ENCODE data around the gene CRB3. TPM values are rescaled to one million over a fixed set of nuclear protein-coding genes. Genes with fewer than 3 reads are reported as not detected.

CRB3 gene
- total RNA-seq, 1 donor from 2014 or later: not detected

- H3K36me3 ChIP-seq: peaks cover 77% of the 10 kb centered on the region
- peaks cover 33% of the 10 kb centered on the region for H3K4me1 ChIP-seq
- DNase-seq: no peak
- intact Hi-C loops (cut with micrococcal nuclease): no loop called here
- no peak overlapping the region for H3K4me3 ChIP-seq
- no peak overlapping the region for H3K27ac ChIP-seq (replicated peaks)
- no peaks in the 10 kb centered on the region for H3K27me3 ChIP-seq (ENCODE audit: low read depth)
- peak; percentile 56 for TF ChIP-seq CTCF (IDR thresholded peaks at IDR 0.05; ENCODE audit: borderline replicate concordance)
- H3K9me3 ChIP-seq (replicated peaks): no peaks in the 10 kb centered on the region
These were observed 46.1 kb upstream of the CRB3 start for GRCh38 chr19:6417713-6418561.

- intact Hi-C loops (cut with micrococcal nuclease): no loop called here
- H3K27ac ChIP-seq (replicated peaks): no peak overlapping the region
- no peak for TF ChIP-seq CTCF (IDR thresholded peaks at IDR 0.05; ENCODE audit: borderline replicate concordance)
- H3K4me1 ChIP-seq: peaks cover 35% of the 10 kb centered on the region
- H3K4me3 ChIP-seq: no peak overlapping the region
- no peaks in the 10 kb centered on the region for H3K27me3 ChIP-seq (ENCODE audit: low read depth)
- H3K36me3 ChIP-seq: peaks cover 77% of the 10 kb centered on the region
- no peak for DNase-seq
- no peaks in the 10 kb centered on the region for H3K9me3 ChIP-seq (replicated peaks)
These were observed 45.5 kb upstream of the CRB3 start for GRCh38 chr19:6418562-6418932.

- peaks cover 53% of the 10 kb centered on the region for H3K36me3 ChIP-seq
- peaks cover 41% of the 10 kb centered on the region for H3K4me1 ChIP-seq
- TF ChIP-seq CTCF (IDR thresholded peaks at IDR 0.05; ENCODE audit: borderline replicate concordance): no peak
- intact Hi-C loops (cut with micrococcal nuclease): no loop called here
- no peaks in the 10 kb centered on the region for H3K27me3 ChIP-seq (ENCODE audit: low read depth)
- H3K9me3 ChIP-seq (replicated peaks): no peaks in the 10 kb centered on the region
- no peak for DNase-seq
- no peak overlapping the region for H3K27ac ChIP-seq (replicated peaks)
- no peak overlapping the region for H3K4me3 ChIP-seq
These were observed 42.7 kb upstream of the CRB3 start for GRCh38 chr19:6421075-6422014.

GRCh38 chr19:6423499-6424194, 40.4 kb upstream of the CRB3 start:
- Histone ChIP-seq H3K27ac (replicated peaks) (peak overlapping the region; percentile 75), H3K4me1 (peaks cover 41% of the 10 kb centered on the region), H3K4me3 (peak overlapping the region; percentile 91), H3K27me3 (ENCODE audit: low read depth) (no peaks in the 10 kb centered on the region), H3K9me3 (replicated peaks) (no peaks in the 10 kb centered on the region), H3K36me3 (peaks cover 30% of the 10 kb centered on the region)
- intact Hi-C loops (cut with micrococcal nuclease): no loop called here
- TF ChIP-seq CTCF (IDR thresholded peaks at IDR 0.05; ENCODE audit: borderline replicate concordance): no peak
- DNase-seq: no peak

Data from left ventricle myocardium inferior (tissue), 1 donor.